ENCODE results near the gene TMEM273.

The TMEM273 gene

GRCh38 chr10:49183596-49184542, 4.3 kb downstream of the TMEM273 start:
- TF ChIP-seq, protein P1, sequence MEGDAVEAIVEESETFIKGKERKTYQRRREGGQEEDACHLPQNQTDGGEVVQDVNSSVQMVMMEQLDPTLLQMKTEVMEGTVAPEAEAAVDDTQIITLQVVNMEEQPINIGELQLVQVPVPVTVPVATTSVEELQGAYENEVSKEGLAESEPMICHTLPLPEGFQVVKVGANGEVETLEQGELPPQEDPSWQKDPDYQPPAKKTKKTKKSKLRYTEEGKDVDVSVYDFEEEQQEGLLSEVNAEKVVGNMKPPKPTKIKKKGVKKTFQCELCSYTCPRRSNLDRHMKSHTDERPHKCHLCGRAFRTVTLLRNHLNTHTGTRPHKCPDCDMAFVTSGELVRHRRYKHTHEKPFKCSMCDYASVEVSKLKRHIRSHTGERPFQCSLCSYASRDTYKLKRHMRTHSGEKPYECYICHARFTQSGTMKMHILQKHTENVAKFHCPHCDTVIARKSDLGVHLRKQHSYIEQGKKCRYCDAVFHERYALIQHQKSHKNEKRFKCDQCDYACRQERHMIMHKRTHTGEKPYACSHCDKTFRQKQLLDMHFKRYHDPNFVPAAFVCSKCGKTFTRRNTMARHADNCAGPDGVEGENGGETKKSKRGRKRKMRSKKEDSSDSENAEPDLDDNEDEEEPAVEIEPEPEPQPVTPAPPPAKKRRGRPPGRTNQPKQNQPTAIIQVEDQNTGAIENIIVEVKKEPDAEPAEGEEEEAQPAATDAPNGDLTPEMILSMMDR (IDR thresholded peaks at IDR 0.05; ENCODE audit: insufficient read depth, missing control alignments), result no peak
- DNase-seq (ENCODE audit: insufficient read length, low spot score), result no peak

DNA sequence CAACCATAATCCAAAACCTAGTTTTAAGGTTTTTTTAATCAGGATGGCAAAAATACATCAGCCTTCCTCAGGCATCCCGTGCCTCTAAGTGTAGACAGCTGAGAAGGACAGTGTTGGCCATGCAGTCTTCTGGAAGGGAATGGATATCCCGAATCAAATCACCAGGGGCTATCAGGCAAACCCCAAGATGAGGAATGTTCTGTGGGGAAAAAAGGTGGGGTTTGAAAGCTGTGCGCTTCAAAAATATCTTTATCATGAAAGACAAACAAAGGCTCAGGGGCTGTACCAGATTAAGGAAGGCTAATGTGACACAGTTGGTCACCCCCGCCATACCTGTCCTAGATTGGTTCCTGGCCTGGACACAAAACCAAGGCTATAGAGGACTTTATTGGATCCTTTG, 5.4 kb downstream of the TMEM273 start:
- TF ChIP-seq, protein P1 (IDR thresholded peaks at IDR 0.05; ENCODE audit: insufficient read depth, missing control alignments), result no peak
- DNase-seq (ENCODE audit: insufficient read length, low spot score), result no peak
- no peak for FAIRE-seq

More at GRCh38 chr10:49183596-49184542, 4.3 kb downstream of the TMEM273 start:
- FAIRE-seq, result no peak

GRCh38 chr10:49180444-49180860, 7.7 kb downstream of the TMEM273 start:
- TF ChIP-seq, protein P1 (IDR thresholded peaks at IDR 0.05; ENCODE audit: insufficient read depth, missing control alignments), result no peak
- no peak for FAIRE-seq
- DNase-seq (ENCODE audit: insufficient read length, low spot score), result no peak

GRCh38 chr10:49179699-49180443, 8.3 kb downstream of the TMEM273 start:
- TF ChIP-seq, protein P1 (IDR thresholded peaks at IDR 0.05; ENCODE audit: insufficient read depth, missing control alignments), result no peak
- no peak for FAIRE-seq
- DNase-seq (ENCODE audit: insufficient read length, low spot score), result no peak

GRCh38 chr10:49178489-49179471, 9.4 kb downstream of the TMEM273 start:
- FAIRE-seq (no peak), DNase-seq (ENCODE audit: insufficient read length, low spot score) (no peak)
- TF ChIP-seq, protein P1 (IDR thresholded peaks at IDR 0.05; ENCODE audit: insufficient read depth, missing control alignments), result no peak
